ENCODE data around the gene ERC2. TPM values are rescaled to one million over a fixed set of nuclear protein-coding genes. Genes with fewer than 3 reads are reported as not detected.

Gene ERC2
- total and polyA plus RNA-seq, 2 donors (not counting 3 experiments of a cell fraction or from before 2014, with no cell fraction given), result 5.6 to 15.5 TPM

DNA sequence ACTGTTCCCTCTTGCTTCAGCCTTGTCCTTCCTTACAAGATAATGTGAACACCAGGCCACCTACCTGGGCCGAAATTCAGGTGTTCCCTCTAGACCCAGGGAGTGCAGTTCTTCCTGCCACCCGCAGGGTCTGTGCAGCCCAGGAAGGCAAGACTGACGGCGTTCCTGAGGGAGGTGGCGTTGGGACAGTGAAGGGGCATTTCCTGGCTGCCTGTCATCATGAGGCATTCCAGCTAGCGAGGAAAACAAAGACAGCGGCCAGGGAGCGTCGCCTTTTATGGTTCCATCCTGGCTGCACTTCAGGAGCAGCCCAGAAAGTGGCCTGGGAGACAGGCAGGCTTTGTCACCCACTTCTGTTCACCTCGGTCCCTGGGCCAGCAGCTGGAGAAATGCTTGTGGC is 896.4 kb downstream of the ERC2 start:
- Histone ChIP-seq H3K4me2 (ENCODE audit: insufficient read depth, low read length) (no peak overlapping the region), H3K9me1 (replicated peaks; ENCODE audit: control insufficient read depth, extremely low read depth, insufficient read depth, low read length) (no peaks in the 10 kb centered on the region), H4K20me1 (replicated peaks; ENCODE audit: control insufficient read depth, extremely low read depth, insufficient read depth, low read length) (no peaks in the 10 kb centered on the region), H3K36me3 (ENCODE audit: control insufficient read depth in 2 of 2, extremely low read depth in 1 of 2, insufficient read depth in 2 of 2, low read length in 2 of 2) (no peaks in the 10 kb centered on the region), H3K79me2 (ENCODE audit: control insufficient read depth, insufficient read depth, low read length) (no peaks in the 10 kb centered on the region), H3K4me1 (ENCODE audit: control insufficient read depth, extremely low read depth, insufficient read depth, low read length) (no peaks in the 10 kb centered on the region), H3K9me3 (replicated peaks; ENCODE audit: control insufficient read depth, insufficient read depth, low read length) (no peaks in the 10 kb centered on the region), H3K9ac (replicated peaks; ENCODE audit: extremely low read depth, insufficient read depth, low read length) (no peak overlapping the region), H3K4me3 (replicated peaks in 1 of 3; ENCODE audit: insufficient read depth in 1 of 3, low read depth in 1 of 3, low read length in 3 of 3) (no peak overlapping the region), H2AFZ (ENCODE audit: low read depth, low read length) (no peak overlapping the region), H3K27ac (ENCODE audit: insufficient read depth, low read depth, low read length) (no peak overlapping the region), H3K27me3 (ENCODE audit: control insufficient read depth in 2 of 2, insufficient read depth in 2 of 2, low read length in 2 of 2) (no peaks in the 10 kb centered on the region)
- dilution Hi-C loops (cut with MboI; ENCODE audit: extremely low pct_ligation_motif_present, low sequenced_read_pairs), result no loop called here
- no peak for TF ChIP-seq FOS (IDR thresholded peaks at IDR 0.05; ENCODE audit: borderline replicate concordance, insufficient read depth, low read length)
- TF ChIP-seq, protein P1, sequence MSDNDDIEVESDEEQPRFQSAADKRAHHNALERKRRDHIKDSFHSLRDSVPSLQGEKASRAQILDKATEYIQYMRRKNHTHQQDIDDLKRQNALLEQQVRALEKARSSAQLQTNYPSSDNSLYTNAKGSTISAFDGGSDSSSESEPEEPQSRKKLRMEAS (IDR thresholded peaks at IDR 0.05; ENCODE audit: insufficient read depth, insufficient read length), result no peak
- TF ChIP-seq MYC (IDR thresholded peaks at IDR 0.05; ENCODE audit: low read depth, low read length), result no peak
- no peak for TF ChIP-seq CTCF (IDR thresholded peaks at IDR 0.05; ENCODE audit: extremely low read depth in 1 of 2, insufficient read depth in 1 of 2, low read depth in 1 of 2, low read length in 2 of 2)
- no peak for TF ChIP-seq JUN (IDR thresholded peaks at IDR 0.05; ENCODE audit: borderline replicate concordance, insufficient read depth, insufficient read length, low read depth)
- TF ChIP-seq EZH2 (IDR thresholded peaks at IDR 0.05; ENCODE audit: borderline replicate concordance, low read depth, low read length, severe bottlenecking), result no peak
- no peak for TF ChIP-seq POLR2AphosphoS5 (IDR thresholded peaks at IDR 0.05; ENCODE audit: insufficient read depth, low read depth, low read length)
- no peak for TF ChIP-seq POLR2A (IDR thresholded peaks at IDR 0.05; ENCODE audit: low read depth, low read length)
- no peak for TF ChIP-seq GATA2 (IDR thresholded peaks at IDR 0.05; ENCODE audit: insufficient read depth, insufficient read length, low read depth, low read length)
- intact Hi-C loops (cut with micrococcal nuclease), result no loop called here
- POLR2A ChIA-PET, result no interaction called here
- no peak for FAIRE-seq
- CTCF ChIA-PET, result interaction anchor here (1.2 to 1.4 kb wide), 2 partner anchors 175 to 680 kb away, joined by 3 to 4 read pairs; no protein-coding TSS in a partner anchor
- no peak for DNase-seq (ENCODE audit: low read depth, low spot score)
- BruUV-seq (replicated peaks), result no TSS peak
